Fibroblast of the conjunctiva (primary cell): ENCODE results near the gene IRS1.

ENCODE experiments used
- DNase-seq: peaks from one replicate; pipeline ENCODE4 v3.0.0-alpha.2; 2010; ENCODE audit warnings: low read depth

IRS1 gene

GRCh38 chr2:226721541-226721940, 78.1 kb downstream of the IRS1 start:
- DNase-seq = peak; percentile 74

GRCh38 chr2:226720948-226721347, 78.7 kb downstream of the IRS1 start:
- DNase-seq = no peak

- no peak for DNase-seq
These were observed 81.9 kb downstream of the IRS1 start for GRCh38 chr2:226717719-226718118.

GRCh38 chr2:226716126-226716525, 83.5 kb downstream of the IRS1 start:
- no peak for DNase-seq

- no peak for DNase-seq
These were observed 84.2 kb downstream of the IRS1 start for GRCh38 chr2:226715347-226715990.

GRCh38 chr2:226712941-226713340, 86.7 kb downstream of the IRS1 start:
- DNase-seq = no peak

- no peak for DNase-seq
These were observed 87.9 kb downstream of the IRS1 start for GRCh38 chr2:226711606-226712296.

GRCh38 chr2:226707499-226707898, 92.1 kb downstream of the IRS1 start:
- DNase-seq = peak; percentile 20

GRCh38 chr2:226705965-226706364, 93.7 kb downstream of the IRS1 start:
- no peak for DNase-seq

GRCh38 chr2:226705133-226705886, 94.3 kb downstream of the IRS1 start:
- no peak for DNase-seq

- DNase-seq = no peak
These were observed 96.1 kb downstream of the IRS1 start for GRCh38 chr2:226703514-226703913.

GRCh38 chr2:226702376-226702775, 97.2 kb downstream of the IRS1 start:
- DNase-seq = no peak

- DNase-seq = peak; percentile 66
These were observed 98.6 kb downstream of the IRS1 start for GRCh38 chr2:226701052-226701451.

GRCh38 chr2:226699321-226699720, 100.3 kb downstream of the IRS1 start:
- no peak for DNase-seq

GRCh38 chr2:226698671-226699070, 100.9 kb downstream of the IRS1 start:
- no peak for DNase-seq

GRCh38 chr2:226694586-226695284, 104.9 kb downstream of the IRS1 start:
- no peak for DNase-seq

GRCh38 chr2:226694149-226694548, 105.5 kb downstream of the IRS1 start:
- DNase-seq = no peak

- no peak for DNase-seq
These were observed 106.1 kb downstream of the IRS1 start for GRCh38 chr2:226693521-226693920.

GRCh38 chr2:226692521-226693126, 107.0 kb downstream of the IRS1 start:
- DNase-seq = no peak

GRCh38 chr2:226691255-226691654, 108.4 kb downstream of the IRS1 start:
- DNase-seq = no peak

GRCh38 chr2:226690461-226691024, 109.1 kb downstream of the IRS1 start:
- DNase-seq = no peak
